GM18502 (cell line): ENCODE measurements around the gene SHQ1.

ENCODE experiments used
- ATAC-seq: cut with Tn5 transposase; IDR thresholded peaks from one replicate; pipeline ENCODE4 v1.9.1; 2021; ENCODE audit warnings: mild to moderate bottlenecking; ENCODE audit not compliant: unreplicated experiment, poor library complexity

The SHQ1 gene

GRCh38 chr3:72847751-72848702 is at the start of gene SHQ1:
TSS of gene SHQ1 (minus strand) at chr3:72848445. CDS start at chr3:72848340, 105 bp downstream.
- peak; percentile 91 for ATAC-seq

- ATAC-seq, result no peak
Measured at GRCh38 chr3:72897758-72898007, 49.4 kb upstream of the SHQ1 start.

GRCh38 chr3:72896996-72897757 is 48.9 kb upstream of the SHQ1 start:
- ATAC-seq, result no peak

GRCh38 chr3:72894976-72895552 is 46.8 kb upstream of the SHQ1 start:
- ATAC-seq, result no peak

- ATAC-seq, result no peak
Measured at GRCh38 chr3:72892870-72893269, 44.6 kb upstream of the SHQ1 start.

GRCh38 chr3:72892081-72892775 is 44.0 kb upstream of the SHQ1 start:
- ATAC-seq, result no peak

GRCh38 chr3:72891053-72891855 is 43.0 kb upstream of the SHQ1 start:
- ATAC-seq, result no peak

- no peak for ATAC-seq
Measured at GRCh38 chr3:72890166-72890925, 42.1 kb upstream of the SHQ1 start.

- ATAC-seq, result no peak
Measured at GRCh38 chr3:72889310-72890165, 41.3 kb upstream of the SHQ1 start.

- no peak for ATAC-seq
Measured at GRCh38 chr3:72888546-72889309, 40.5 kb upstream of the SHQ1 start.

GRCh38 chr3:72887705-72888545 is 39.7 kb upstream of the SHQ1 start, which contains the start of gene GXYLT2:
TSS of gene GXYLT2 (plus strand) at chr3:72888046. CDS start at chr3:72888234, 188 bp downstream.
- peak; percentile 72 for ATAC-seq

- no peak for ATAC-seq
Measured at GRCh38 chr3:72887343-72887704, 39.1 kb upstream of the SHQ1 start.

- no peak for ATAC-seq
Measured at GRCh38 chr3:72872183-72872582, 23.9 kb upstream of the SHQ1 start.

- ATAC-seq, result no peak
Measured at GRCh38 chr3:72862314-72863090, 14.3 kb upstream of the SHQ1 start.

- no peak for ATAC-seq
Measured at GRCh38 chr3:72860846-72861245, 12.6 kb upstream of the SHQ1 start.

GRCh38 chr3:72860053-72860452 is 11.8 kb upstream of the SHQ1 start:
- ATAC-seq, result no peak
